ENCODE data around the gene MISP. TPM values are rescaled to one million over a fixed set of nuclear protein-coding genes. Genes with fewer than 3 reads are reported as not detected.

MISP gene
- total and polyA plus RNA-seq, 2 of the 13 experiments (the other 11 are each of a cell fraction or from before 2014, with no cell fraction given) = 0.67 to 1.3 TPM

- peak; percentile 67; the same call in 1 of the 2 replicates for TF ChIP-seq BRF2 (CRISPR knock-in tag; IDR thresholded peaks at IDR 0.05)
- peak; percentile 95 for TF ChIP-seq KAT8 (CRISPR knock-in tag; IDR thresholded peaks at IDR 0.05)
- TF ChIP-seq RARA (CRISPR knock-in tag; IDR thresholded peaks at IDR 0.05) = 0 out of 2 replicates have a peak, but pooled peaks have one; percentile 34
- peak; percentile 70; the same call in 1 of the 2 replicates for TF ChIP-seq WIZ (CRISPR knock-in tag; IDR thresholded peaks at IDR 0.05)
- TF ChIP-seq ZHX2 (IDR thresholded peaks at IDR 0.05; ENCODE audit: low read depth) = peak; percentile 100
- TF ChIP-seq ZHX2 (CRISPR knock-in tag; IDR thresholded peaks at IDR 0.05; ENCODE audit: borderline replicate concordance) = no peak; the same call in 1 of the 2 replicates
- TF ChIP-seq ZBTB3 (CRISPR knock-in tag; IDR thresholded peaks at IDR 0.05; ENCODE audit: borderline replicate concordance, low read depth) = 0 out of 2 replicates have a peak, but pooled peaks have one; percentile 41
- TF ChIP-seq KMT2B (CRISPR knock-in tag; IDR thresholded peaks at IDR 0.05) = peak; percentile 52; the same call in 1 of the 2 replicates
- peak; percentile 74 for TF ChIP-seq SALL1 (CRISPR knock-in tag; IDR thresholded peaks at IDR 0.05)
- TF ChIP-seq MTERF4 (CRISPR knock-in tag; IDR thresholded peaks at IDR 0.05) = no peak
- TF ChIP-seq EHMT2 (IDR thresholded peaks at IDR 0.05; ENCODE audit: borderline replicate concordance, low read depth, low read length) = no peak
- TF ChIP-seq AKNA (CRISPR knock-in tag; IDR thresholded peaks at IDR 0.05; ENCODE audit: borderline replicate concordance) = no peak
- TF ChIP-seq ZNF746 (CRISPR knock-in tag; IDR thresholded peaks at IDR 0.05) = no peak; the same call in 1 of the 2 replicates
- TF ChIP-seq NAIF1 (CRISPR knock-in tag; IDR thresholded peaks at IDR 0.05; ENCODE audit: borderline replicate concordance) = 0 out of 2 replicates have a peak, but pooled peaks have one; percentile 40
- TF ChIP-seq RAD21 (CRISPR knock-in tag; IDR thresholded peaks at IDR 0.05) = peak; percentile 18
These were observed 46.0 kb downstream of the MISP start, which contains the start of gene PTBP1 (continued) for GRCh38 chr19:796692-797527.

All from HepG2 (cell line).